Hematopoietic multipotent progenitor cell treated with erythropoietin and hydrocortisone succinate and interleukin-3 and kit ligand, for 15 days (in vitro differentiated cells): ENCODE results near the gene FABP1.
A peak's percentile ranks its signal among the peaks of the same experiment; 100 is the strongest.

Source experiments
- DNase-seq: peaks from one replicate; pipeline ENCODE4 v3.0.0-alpha.2; 2015; ENCODE audit warnings: low spot score

The FABP1 gene

GRCh38 chr2:88081924-88082608, 45.8 kb downstream of the FABP1 start:
- DNase-seq = peak; percentile 7

GRCh38 chr2:88080545-88080944, 47.3 kb downstream of the FABP1 start:
- no peak for DNase-seq

- DNase-seq = no peak
These were observed 49.2 kb downstream of the FABP1 start for GRCh38 chr2:88078643-88079172.

- no peak for DNase-seq
These were observed 50.8 kb downstream of the FABP1 start for GRCh38 chr2:88077080-88077479.

GRCh38 chr2:88074854-88075292, 53.0 kb downstream of the FABP1 start:
- no peak for DNase-seq

GRCh38 chr2:88074150-88074549, 53.7 kb downstream of the FABP1 start:
- no peak for DNase-seq
